Colon (tissue), 2 donors: Measurements from ENCODE around the gene PTPRN2.
"Not testable (repeated sequence)": the region's sequence is repeated elsewhere in the genome, so short reads cannot be mapped to it uniquely, and the experiment has no call there.

Source experiments
- FAIRE-seq: peaks from 2 replicates; lab custom pipeline; 2012; peaks lifted over from hg19 to GRCh38; lab: Jason Lieb, UNC
- donor health status: control.
- donor health status: control.

PTPRN2 gene

GRCh38 chr7:158587162-158588084 is at the start of gene PTPRN2:
Gene PTPRN2, minus strand, starts transcription at chr7:158587823.
- FAIRE-seq = no peak

GRCh38 chr7:158633055-158633956 is 45.7 kb upstream of the PTPRN2 start:
- no peak for FAIRE-seq

GRCh38 chr7:158631574-158632195 is 44.1 kb upstream of the PTPRN2 start:
- no peak for FAIRE-seq

GRCh38 chr7:158626289-158626688 is 38.7 kb upstream of the PTPRN2 start:
- FAIRE-seq = not testable (repeated sequence)

- no peak for FAIRE-seq
These were observed 35.6 kb upstream of the PTPRN2 start for GRCh38 chr7:158623241-158623640.

- FAIRE-seq = peak; percentile 81
These were observed 33.3 kb upstream of the PTPRN2 start for GRCh38 chr7:158620839-158621441.

GRCh38 chr7:158620418-158620817 is 32.8 kb upstream of the PTPRN2 start:
- no peak for FAIRE-seq

GRCh38 chr7:158618745-158619140 is 31.1 kb upstream of the PTPRN2 start:
- FAIRE-seq = no peak

- FAIRE-seq = no peak
These were observed 30.1 kb upstream of the PTPRN2 start for GRCh38 chr7:158617737-158618128.

GRCh38 chr7:158616050-158616449 is 28.4 kb upstream of the PTPRN2 start:
- no peak for FAIRE-seq

- FAIRE-seq = no peak
These were observed 27.1 kb upstream of the PTPRN2 start for GRCh38 chr7:158614700-158615099.

- no peak for FAIRE-seq
These were observed 25.9 kb upstream of the PTPRN2 start for GRCh38 chr7:158613481-158613880.

GRCh38 chr7:158612546-158612945 is 24.9 kb upstream of the PTPRN2 start:
- FAIRE-seq = no peak

- no peak for FAIRE-seq
These were observed 23.9 kb upstream of the PTPRN2 start for GRCh38 chr7:158611541-158611940.

- FAIRE-seq = no peak
These were observed 21.8 kb upstream of the PTPRN2 start for GRCh38 chr7:158609313-158609974.

GRCh38 chr7:158607563-158607962 is 19.9 kb upstream of the PTPRN2 start:
- no peak for FAIRE-seq

- FAIRE-seq = no peak
These were observed 19.2 kb upstream of the PTPRN2 start for GRCh38 chr7:158606671-158607424.

- FAIRE-seq = no peak
These were observed 18.5 kb upstream of the PTPRN2 start for GRCh38 chr7:158606129-158606528.

- no peak for FAIRE-seq
These were observed 16.4 kb upstream of the PTPRN2 start for GRCh38 chr7:158603773-158604755.
